ENCODE measurements around the gene CHRND.

CHRND gene

GRCh38 chr2:232525791-232526371 is at the start of gene CHRND:
Gene CHRND, plus strand, starts transcription at chr2:232526160. Its CDS starts 56 bp downstream, at chr2:232526216.
- DNase-seq (ENCODE audit: low read depth in 2 of 2) = no peak

- no peak for DNase-seq (ENCODE audit: low read depth in 2 of 2)
Measured at GRCh38 chr2:232476791-232477190, 49.2 kb upstream of the CHRND start.

DNA sequence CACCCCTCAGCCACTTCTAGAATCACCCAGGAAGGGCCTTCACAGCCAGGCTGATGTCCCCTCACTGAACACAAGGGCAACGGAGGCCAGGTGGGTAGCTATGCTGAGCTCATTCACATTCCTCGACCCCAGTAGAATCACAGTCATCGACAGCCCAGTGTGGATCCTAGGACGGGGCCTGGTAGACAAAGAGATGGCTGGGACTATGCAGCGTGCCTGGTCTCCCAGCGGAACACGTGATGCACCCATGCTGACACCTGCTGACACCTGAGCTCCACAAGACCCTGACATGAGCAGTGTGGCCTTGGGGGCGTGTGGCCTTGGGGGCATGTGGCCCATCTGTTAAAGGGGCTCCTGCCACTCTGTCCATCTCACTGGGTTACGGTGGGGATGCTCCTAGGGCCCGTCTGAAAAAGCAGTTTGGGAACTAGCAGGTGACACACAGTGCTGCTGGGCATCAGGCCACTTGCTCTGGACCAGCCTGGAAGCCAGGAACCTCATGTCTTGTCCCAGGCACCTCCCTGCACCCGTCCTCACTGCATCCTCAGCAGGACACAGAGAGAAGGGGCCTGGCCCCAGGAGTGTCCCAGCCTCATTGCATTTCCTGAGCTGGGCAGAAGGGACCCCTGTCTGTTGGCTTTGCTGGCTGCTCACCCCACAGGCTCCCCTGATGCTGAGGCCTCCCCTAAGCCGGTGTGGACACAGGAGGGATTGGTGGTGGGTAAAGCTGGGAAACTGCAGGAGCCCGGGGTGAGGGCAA is 48.0 kb upstream of the CHRND start:
- DNase-seq (ENCODE audit: low read depth in 2 of 2) = no peak

DNA sequence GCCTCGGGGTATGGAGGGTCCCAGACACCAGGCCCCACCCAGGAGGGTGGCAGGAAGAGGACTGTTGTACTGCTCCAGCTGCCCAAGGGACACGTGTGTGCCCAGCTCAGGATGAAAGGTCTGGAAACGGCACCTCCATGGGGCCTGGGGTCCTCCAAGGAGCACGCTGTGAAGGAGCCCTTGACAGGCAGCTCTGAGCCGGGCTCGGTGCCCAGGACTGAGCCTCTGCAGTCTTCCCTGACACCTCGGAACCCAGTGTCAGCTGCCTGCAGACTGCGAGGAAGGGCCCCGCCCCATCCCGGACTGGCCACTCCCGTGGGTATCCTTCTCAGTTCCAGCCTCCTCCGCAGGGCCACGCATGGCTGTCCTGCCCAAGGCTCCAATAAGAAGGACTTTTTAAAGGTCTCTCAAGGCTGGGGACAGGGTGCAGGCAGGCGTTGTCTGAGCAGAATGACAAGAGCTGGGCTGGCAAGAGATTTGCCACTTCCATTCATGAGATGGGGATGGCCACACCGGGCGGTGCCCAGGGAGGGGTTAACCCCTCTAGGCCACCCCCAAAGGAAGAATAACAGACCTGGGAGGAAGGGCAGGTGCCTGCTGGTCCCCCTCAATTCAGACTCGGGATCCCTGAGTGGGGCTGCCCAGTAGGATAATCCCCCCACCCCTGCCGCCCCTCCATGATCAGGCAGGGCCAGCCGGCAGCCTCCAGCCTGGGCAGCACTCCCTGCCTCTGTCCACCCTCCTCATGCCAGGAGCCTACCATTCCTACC is 47.2 kb upstream of the CHRND start:
- DNase-seq (ENCODE audit: low read depth in 2 of 2) = no peak

GRCh38 chr2:232479341-232480200 is 46.4 kb upstream of the CHRND start:
- DNase-seq (ENCODE audit: low read depth in 2 of 2) = no peak

DNA sequence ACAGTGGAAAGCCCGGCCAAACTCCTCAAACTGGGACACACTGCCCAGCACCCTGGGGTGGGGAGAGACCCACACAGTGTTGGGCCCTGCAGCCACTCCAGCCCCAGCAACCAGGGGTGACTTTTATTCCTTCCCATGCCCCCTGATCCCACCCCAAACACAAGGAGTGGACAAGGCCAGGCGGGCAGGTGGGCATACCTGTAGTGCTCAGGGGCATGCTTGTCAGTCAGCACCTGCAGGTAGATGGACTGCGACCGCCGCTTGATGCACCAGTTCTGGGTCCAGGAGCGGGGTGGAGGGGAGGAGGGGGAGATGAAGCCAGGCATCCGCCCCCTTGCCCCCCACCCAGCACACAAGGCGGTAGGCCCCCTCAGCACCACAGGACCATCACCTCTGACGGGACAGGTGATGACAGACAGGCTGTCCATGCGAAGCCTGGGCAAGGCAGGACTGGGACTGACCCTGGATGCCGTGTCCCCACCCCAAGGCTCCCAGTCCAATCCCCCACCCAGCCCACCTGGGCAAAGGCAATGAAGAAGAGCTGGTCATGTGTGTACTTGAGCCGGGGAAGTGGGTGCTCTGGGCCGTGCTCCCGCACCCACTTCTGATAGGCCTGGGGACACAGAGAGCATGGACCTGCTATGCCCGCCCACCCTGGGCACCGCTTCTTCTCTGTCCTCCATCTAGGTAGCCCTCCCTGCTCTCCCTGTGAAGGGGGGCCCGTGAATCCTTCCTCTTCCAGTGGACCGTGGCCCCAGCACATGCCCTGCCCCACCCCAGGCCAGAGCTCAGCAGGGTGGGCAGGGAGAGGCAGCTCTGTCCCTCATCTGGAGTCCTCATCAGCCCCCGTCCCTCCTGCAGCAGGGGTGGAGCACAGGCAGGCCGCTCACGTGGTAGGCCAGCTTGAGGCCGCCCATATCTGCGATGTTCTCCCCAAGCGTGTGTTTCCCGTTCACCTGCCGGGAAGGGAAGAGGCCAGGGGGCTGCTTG is 45.5 kb upstream of the CHRND start:
- no peak for DNase-seq (ENCODE audit: low read depth in 2 of 2)

GRCh38 chr2:232481322-232482140 is 44.4 kb upstream of the CHRND start:
- no peak for DNase-seq (ENCODE audit: low read depth in 2 of 2)

- DNase-seq (ENCODE audit: low read depth in 2 of 2) = no peak
Measured at GRCh38 chr2:232482301-232483238, 43.4 kb upstream of the CHRND start.

GRCh38 chr2:232483311-232483922 is 42.5 kb upstream of the CHRND start:
- DNase-seq (ENCODE audit: low read depth in 2 of 2) = no peak

- DNase-seq (ENCODE audit: low read depth in 2 of 2) = no peak
Measured at GRCh38 chr2:232483923-232484627, 41.9 kb upstream of the CHRND start.

GRCh38 chr2:232484628-232485347 is 41.2 kb upstream of the CHRND start:
- no peak for DNase-seq (ENCODE audit: low read depth in 2 of 2)

DNA sequence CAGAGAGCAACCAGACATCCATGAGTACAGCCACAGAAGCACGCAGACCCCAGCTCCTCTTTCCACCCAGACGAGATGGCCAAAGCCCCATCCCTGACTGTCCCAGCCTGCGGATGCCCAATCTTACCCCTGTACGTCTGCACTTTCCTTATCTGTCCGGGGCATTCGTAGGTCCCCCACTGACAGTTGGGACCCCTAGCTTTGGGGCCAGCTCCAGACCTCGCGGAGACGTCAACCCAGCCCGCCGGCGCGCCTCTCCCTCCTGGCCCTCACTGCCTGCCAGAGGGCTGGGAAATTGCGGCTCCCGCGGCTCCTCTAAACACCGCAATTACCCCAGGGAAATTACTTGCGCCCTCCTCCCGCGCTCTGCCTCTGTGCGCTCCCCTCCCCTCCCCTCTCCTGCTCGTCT is 40.6 kb upstream of the CHRND start:
- no peak for DNase-seq (ENCODE audit: low read depth in 2 of 2)

- DNase-seq (ENCODE audit: low read depth in 2 of 2) = no peak
Measured at GRCh38 chr2:232485757-232486557, 40.0 kb upstream of the CHRND start.

DNA sequence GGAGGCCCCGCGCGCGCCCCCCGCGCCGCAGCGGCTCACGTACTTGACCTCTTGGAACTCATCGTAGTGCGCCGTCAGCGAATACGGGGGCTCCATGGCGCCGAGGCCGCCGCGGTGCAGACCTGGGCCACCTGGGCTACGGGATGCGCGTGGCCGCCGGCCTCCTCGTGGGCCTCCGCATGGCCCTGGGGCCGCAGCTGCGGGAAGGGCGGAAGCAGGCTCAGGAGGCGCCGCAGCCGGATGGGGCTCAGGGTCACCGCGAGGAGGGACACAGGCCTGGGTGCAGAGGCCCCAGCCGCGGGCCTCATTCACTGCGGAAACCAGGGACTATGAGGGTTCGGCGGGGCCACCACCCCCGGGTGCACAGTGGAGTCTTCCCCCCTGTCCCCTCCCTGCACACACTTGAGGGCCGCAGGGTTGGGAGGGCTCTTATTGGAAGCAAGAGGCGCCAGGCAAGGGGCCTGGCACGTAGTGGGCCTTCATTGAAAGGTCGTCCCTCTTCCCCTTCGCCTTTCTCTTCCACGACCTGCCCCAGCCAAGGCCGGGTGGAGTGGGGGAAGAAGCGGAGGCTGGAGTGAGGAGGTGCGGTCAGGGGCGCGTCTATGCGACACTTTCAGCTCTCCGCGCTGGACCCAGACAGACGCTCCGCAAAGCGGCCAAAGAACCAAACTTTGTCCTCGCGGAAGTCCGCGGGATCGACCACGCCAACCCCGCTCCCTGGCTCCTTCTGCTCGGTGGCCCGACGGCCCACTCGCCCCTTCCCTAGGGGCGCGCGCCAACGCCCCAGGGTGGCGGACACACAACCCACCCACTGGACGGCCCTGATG is 39.2 kb upstream of the CHRND start:
- no peak for DNase-seq (ENCODE audit: low read depth in 2 of 2)
